Measurements from ENCODE around the gene TRPV2. TPM values are rescaled to one million over a fixed set of nuclear protein-coding genes. Genes with fewer than 3 reads are reported as not detected.
A peak's percentile ranks its signal among the peaks of the same experiment; 100 is the strongest.

Gene TRPV2
- total and polyA plus RNA-seq, 9 of the 15 experiments (the other 6 are each of a cell fraction or from before 2014, with no cell fraction given) = 10.0 to 97.5 (median 30.3) TPM

DNA sequence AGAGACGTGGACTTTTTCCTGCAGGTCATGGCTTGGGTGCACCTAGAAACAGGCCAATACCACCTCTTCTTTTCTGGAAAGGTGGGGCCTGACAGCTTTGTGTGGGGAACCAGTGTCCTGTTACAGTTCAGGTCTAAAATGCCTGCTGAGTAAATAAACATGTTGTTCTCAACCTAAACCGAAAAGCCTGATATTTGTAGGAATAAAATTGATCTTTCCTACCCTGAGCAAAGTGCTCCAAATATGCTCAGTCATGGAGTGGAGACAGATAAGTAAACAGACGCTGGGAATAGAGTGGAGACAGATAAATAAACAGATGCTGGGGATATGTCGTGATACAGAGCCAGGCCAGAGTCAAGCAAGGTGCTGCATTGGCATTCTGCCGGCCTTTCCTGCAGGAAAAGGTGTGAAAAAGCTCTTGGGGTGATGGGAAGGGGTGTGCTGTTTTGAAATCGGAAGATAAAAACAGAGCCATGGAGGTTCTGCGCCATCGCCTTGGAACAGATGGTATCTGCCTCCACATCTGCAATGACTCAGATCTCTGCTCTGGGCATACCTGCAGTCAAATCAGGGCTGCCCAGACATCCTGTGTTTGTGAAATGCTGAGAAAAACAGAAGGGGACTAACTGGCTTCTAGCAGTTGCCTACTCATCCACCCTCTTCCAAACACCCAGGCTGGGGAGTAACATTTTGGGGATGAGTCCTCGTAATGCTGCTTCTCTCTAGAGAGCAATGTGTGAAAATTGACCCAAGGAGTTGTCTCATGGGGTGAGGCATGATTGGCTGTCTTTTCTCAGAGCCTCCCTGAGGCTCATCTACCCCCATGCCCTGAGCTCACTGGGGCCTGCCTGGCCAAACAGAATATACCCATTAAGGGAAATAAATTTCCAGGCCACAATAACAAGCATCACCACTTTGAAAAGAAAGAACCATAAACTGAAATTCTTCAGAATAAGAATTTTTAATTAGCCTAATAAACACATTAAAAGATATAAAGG is 16.8 kb upstream of the TRPV2 start (continued):
- TF ChIP-seq GATAD2A (IDR thresholded peaks at IDR 0.05) (no peak), ZFP1 (CRISPR knock-in tag; IDR thresholded peaks at IDR 0.05) (no peak), ZNF431 (CRISPR knock-in tag; IDR thresholded peaks at IDR 0.05) (no peak), ZKSCAN3 (CRISPR knock-in tag; IDR thresholded peaks at IDR 0.05) (no peak), TGIF2 (CRISPR knock-in tag; IDR thresholded peaks at IDR 0.05) (no peak), SP1 (CRISPR knock-in tag; IDR thresholded peaks at IDR 0.05) (no peak), ZNF717 (CRISPR knock-in tag; IDR thresholded peaks at IDR 0.05) (no peak), ZNF224 (CRISPR knock-in tag; IDR thresholded peaks at IDR 0.05) (no peak), KAT7 (CRISPR knock-in tag; IDR thresholded peaks at IDR 0.05; ENCODE audit: borderline replicate concordance) (no peak), ZNF764 (CRISPR knock-in tag; IDR thresholded peaks at IDR 0.05; ENCODE audit: low read depth) (no peak), ZNF57 (CRISPR knock-in tag; IDR thresholded peaks at IDR 0.05) (no peak), ZNF830 (CRISPR knock-in tag; IDR thresholded peaks at IDR 0.05) (no peak), ZBED1 (IDR thresholded peaks at IDR 0.05) (peak; percentile 91; the same call in 1 of the 2 replicates), MAFK (IDR thresholded peaks at IDR 0.05; ENCODE audit: low read length) (peak; percentile 17; the same call in 1 of the 2 replicates), SMARCA5 (IDR thresholded peaks at IDR 0.05) (no peak), XRCC3 (IDR thresholded peaks at IDR 0.05) (no peak)
- TF ChIP-seq, protein P1, sequence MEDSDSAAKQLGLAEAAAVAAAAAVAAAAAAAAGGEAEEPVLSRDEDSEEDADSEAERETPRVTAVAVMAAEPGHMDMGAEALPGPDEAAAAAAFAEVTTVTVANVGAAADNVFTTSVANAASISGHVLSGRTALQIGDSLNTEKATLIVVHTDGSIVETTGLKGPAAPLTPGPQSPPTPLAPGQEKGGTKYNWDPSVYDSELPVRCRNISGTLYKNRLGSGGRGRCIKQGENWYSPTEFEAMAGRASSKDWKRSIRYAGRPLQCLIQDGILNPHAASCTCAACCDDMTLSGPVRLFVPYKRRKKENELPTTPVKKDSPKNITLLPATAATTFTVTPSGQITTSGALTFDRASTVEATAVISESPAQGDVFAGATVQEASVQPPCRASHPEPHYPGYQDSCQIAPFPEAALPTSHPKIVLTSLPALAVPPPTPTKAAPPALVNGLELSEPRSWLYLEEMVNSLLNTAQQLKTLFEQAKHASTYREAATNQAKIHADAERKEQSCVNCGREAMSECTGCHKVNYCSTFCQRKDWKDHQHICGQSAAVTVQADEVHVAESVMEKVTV (CRISPR knock-in tag; IDR thresholded peaks at IDR 0.05) = no peak
- TF ChIP-seq, protein P2, sequence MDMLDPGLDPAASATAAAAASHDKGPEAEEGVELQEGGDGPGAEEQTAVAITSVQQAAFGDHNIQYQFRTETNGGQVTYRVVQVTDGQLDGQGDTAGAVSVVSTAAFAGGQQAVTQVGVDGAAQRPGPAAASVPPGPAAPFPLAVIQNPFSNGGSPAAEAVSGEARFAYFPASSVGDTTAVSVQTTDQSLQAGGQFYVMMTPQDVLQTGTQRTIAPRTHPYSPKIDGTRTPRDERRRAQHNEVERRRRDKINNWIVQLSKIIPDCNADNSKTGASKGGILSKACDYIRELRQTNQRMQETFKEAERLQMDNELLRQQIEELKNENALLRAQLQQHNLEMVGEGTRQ (CRISPR knock-in tag; IDR thresholded peaks at IDR 0.05) = no peak
- TF ChIP-seq, protein P3, sequence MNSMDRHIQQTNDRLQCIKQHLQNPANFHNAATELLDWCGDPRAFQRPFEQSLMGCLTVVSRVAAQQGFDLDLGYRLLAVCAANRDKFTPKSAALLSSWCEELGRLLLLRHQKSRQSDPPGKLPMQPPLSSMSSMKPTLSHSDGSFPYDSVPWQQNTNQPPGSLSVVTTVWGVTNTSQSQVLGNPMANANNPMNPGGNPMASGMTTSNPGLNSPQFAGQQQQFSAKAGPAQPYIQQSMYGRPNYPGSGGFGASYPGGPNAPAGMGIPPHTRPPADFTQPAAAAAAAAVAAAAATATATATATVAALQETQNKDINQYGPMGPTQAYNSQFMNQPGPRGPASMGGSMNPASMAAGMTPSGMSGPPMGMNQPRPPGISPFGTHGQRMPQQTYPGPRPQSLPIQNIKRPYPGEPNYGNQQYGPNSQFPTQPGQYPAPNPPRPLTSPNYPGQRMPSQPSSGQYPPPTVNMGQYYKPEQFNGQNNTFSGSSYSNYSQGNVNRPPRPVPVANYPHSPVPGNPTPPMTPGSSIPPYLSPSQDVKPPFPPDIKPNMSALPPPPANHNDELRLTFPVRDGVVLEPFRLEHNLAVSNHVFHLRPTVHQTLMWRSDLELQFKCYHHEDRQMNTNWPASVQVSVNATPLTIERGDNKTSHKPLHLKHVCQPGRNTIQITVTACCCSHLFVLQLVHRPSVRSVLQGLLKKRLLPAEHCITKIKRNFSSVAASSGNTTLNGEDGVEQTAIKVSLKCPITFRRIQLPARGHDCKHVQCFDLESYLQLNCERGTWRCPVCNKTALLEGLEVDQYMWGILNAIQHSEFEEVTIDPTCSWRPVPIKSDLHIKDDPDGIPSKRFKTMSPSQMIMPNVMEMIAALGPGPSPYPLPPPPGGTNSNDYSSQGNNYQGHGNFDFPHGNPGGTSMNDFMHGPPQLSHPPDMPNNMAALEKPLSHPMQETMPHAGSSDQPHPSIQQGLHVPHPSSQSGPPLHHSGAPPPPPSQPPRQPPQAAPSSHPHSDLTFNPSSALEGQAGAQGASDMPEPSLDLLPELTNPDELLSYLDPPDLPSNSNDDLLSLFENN (IDR thresholded peaks at IDR 0.05; ENCODE audit: low read depth in 2 of 2, low read length in 2 of 2) = peak in 1 of 2 experiments; percentile 79; a peak in 2 of 4 replicates
- TF ChIP-seq, protein P4, sequence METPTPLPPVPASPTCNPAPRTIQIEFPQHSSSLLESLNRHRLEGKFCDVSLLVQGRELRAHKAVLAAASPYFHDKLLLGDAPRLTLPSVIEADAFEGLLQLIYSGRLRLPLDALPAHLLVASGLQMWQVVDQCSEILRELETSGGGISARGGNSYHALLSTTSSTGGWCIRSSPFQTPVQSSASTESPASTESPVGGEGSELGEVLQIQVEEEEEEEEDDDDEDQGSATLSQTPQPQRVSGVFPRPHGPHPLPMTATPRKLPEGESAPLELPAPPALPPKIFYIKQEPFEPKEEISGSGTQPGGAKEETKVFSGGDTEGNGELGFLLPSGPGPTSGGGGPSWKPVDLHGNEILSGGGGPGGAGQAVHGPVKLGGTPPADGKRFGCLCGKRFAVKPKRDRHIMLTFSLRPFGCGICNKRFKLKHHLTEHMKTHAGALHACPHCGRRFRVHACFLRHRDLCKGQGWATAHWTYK (CRISPR knock-in tag; IDR thresholded peaks at IDR 0.05) = no peak
- TF ChIP-seq, protein P5, sequence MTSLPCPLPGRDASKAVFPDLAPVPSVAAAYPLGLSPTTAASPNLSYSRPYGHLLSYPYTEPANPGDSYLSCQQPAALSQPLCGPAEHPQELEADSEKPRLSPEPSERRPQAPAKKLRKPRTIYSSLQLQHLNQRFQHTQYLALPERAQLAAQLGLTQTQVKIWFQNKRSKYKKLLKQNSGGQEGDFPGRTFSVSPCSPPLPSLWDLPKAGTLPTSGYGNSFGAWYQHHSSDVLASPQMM (CRISPR knock-in tag; IDR thresholded peaks at IDR 0.05) = no peak
